Esophagus muscularis mucosa (tissue), 4 donors: ENCODE results near the gene HOXD9. TPM values are rescaled to one million over a fixed set of nuclear protein-coding genes. Genes with fewer than 3 reads are reported as not detected.
A peak's percentile ranks its signal among the peaks of the same experiment; 100 is the strongest.

Experiments
- DNase-seq: peaks from one replicate; pipeline ENCODE4 v3.0.0-alpha.2; 2017; ENCODE audit errors: extremely low spot score
- H3K27ac ChIP-seq, 4 donors: fragments of 200-600 bp; sonication (generic); replicated peaks in 1 of 4; 1 replicate in 3 of 4; 2 replicates in 1 of 4; pipeline ENCODE4 v1.5.1; 2016 to 2019; ENCODE audit warnings: mild to moderate bottlenecking in 1 of 4
- H3K27me3 ChIP-seq, 4 donors: fragments of 200-600 bp; sonication (generic); one replicate each; pipeline versions ENCODE4 v1.5.1 to v1.6.0; 2016 to 2019
- H3K36me3 ChIP-seq, 4 donors: fragments of 200-600 bp; sonication (generic); one replicate each; pipeline ENCODE4 v1.5.1; 2016 to 2019
- H3K4me1 ChIP-seq, 4 donors: fragments of 200-600 bp; sonication (generic); one replicate each; pipeline ENCODE4 v1.5.1; 2016 to 2019
- H3K4me3 ChIP-seq, 4 donors: fragments of 200-600 bp; sonication (generic); 1 replicate in 2 of 4; 2 replicates in 2 of 4; pipeline ENCODE4 v1.5.1; 2016 to 2019; ENCODE audit warnings: mild to moderate bottlenecking in 4 of 4, moderate library complexity in 1 of 4
- H3K9me3 ChIP-seq, 4 donors: fragments of 200-600 bp; sonication (generic); 1 replicate in 3 of 4; 2 replicates in 1 of 4; pipeline ENCODE4 v1.5.1; 2016 to 2019
- EP300 ChIP-seq: sonication (generic); formaldehyde crosslinking; IDR thresholded peaks from one replicate; pipeline ENCODE4 v1.6.1; 2017; ENCODE audit warnings: antibody characterized with exemption
- POLR2A ChIP-seq: fragments of 450-650 bp; IDR thresholded peaks from one replicate; pipeline ENCODE4 v1.6.1; 2017; ENCODE audit warnings: antibody characterized with exemption, moderate library complexity, mild to moderate bottlenecking, low read depth
- POLR2AphosphoS5 ChIP-seq, 2 donors: sonication (generic); formaldehyde crosslinking; IDR thresholded peaks; one replicate each; pipeline ENCODE4 v1.6.1; 2017; ENCODE audit warnings: antibody characterized with exemption in 2 of 2
- WGBS: methylation state at CpG from one replicate; pipeline ENCODE4 v1.1.5; 2018; 5-methylcytosine and 5-hydroxymethylcytosine counted together
- intact Hi-C: fragments of 100-400 bp; cut with DNase I; formaldehyde crosslinking; loops from one replicate; pipeline ENCODE4 v1.15.1; 2023
- total RNA-seq, 4 donors: library from RNA; depleted of rRNA; stranded (reverse); fragments of >200 nt; gene quantifications; one replicate each; pipeline versions ENCODE4 v1.1.0 to v1.2.1, GENCODE V29; 2016
- TF ChIP-seq, protein P1 (sequence below), 3 experiments: fragments of 200-600 bp in 2 of 3; fragments of 450-650 bp in 1 of 3; sonication (generic) in 2 of 3; IDR thresholded peaks; one replicate each; pipeline ENCODE4 v1.5.1; 2017 to 2019; ENCODE audit warnings: antibody characterized with exemption in 3 of 3, mild to moderate bottlenecking in 2 of 3, moderate library complexity in 1 of 3

The HOXD9 gene
- total RNA-seq, 4 donors from 2014 or later: 0.83 to 2.2 (median 0.99) TPM

DNA sequence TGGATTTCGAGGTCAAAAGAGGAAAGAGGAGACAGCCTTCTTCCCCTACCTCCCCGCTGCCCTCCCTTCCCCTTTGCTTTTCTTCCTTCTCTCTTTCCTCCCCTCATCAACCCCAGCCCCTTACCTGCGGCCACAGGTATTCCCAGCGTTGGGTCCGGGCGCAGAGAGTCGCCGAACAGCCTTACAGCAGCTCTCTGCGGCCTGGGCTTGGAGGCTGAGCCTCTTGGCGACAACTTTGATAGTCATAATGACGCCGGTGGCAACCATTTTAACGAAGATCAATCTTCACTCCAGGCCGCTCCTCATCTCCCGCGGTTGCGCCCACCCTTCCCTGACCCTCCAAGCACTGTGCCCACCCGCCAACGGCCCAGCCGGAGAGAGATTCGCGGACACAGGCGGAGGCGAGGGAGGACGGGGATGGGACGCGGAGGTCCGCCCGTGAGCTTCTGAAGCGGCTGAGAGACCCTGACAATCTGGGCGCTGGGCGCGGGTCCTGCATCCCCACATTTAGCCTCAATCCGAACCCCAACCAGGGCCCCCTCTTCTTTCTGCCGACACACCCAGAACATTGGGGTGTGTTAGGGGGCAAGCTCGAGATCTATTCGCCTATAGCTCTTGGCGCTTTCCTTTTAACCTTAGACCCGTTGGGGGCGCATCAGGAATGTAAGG, 37.3 kb upstream of the HOXD9 start:
- Histone ChIP-seq H3K4me1 (peaks cover 24 to 63% (median 57%) of the 10 kb centered on the region in 4 donors), H3K9me3 (peaks cover 0 to 3% (median 0%) of the 10 kb centered on the region in 4 donors), H3K27ac (no peak overlapping the region), H3K4me3 (no peak overlapping the region), H3K27me3 (peaks cover 5 to 100% (median 95%) of the 10 kb centered on the region in 4 donors), H3K36me3 (no peaks in the 10 kb centered on the region)
- intact Hi-C loops: loop anchor here (10.0 kb wide), 1 partner anchor 1750 kb away; the partner anchor contains the start of gene SP9
- TF ChIP-seq POLR2AphosphoS5 (IDR thresholded peaks at IDR 0.05) (no peak), POLR2A (no peak), EP300 (no peak)
- TF ChIP-seq, protein P1, sequence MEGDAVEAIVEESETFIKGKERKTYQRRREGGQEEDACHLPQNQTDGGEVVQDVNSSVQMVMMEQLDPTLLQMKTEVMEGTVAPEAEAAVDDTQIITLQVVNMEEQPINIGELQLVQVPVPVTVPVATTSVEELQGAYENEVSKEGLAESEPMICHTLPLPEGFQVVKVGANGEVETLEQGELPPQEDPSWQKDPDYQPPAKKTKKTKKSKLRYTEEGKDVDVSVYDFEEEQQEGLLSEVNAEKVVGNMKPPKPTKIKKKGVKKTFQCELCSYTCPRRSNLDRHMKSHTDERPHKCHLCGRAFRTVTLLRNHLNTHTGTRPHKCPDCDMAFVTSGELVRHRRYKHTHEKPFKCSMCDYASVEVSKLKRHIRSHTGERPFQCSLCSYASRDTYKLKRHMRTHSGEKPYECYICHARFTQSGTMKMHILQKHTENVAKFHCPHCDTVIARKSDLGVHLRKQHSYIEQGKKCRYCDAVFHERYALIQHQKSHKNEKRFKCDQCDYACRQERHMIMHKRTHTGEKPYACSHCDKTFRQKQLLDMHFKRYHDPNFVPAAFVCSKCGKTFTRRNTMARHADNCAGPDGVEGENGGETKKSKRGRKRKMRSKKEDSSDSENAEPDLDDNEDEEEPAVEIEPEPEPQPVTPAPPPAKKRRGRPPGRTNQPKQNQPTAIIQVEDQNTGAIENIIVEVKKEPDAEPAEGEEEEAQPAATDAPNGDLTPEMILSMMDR (IDR thresholded peaks at IDR 0.05): no peak
- no peak for DNase-seq
- 5% methylated on average over 29 of the region's 40 CpGs for WGBS

DNA sequence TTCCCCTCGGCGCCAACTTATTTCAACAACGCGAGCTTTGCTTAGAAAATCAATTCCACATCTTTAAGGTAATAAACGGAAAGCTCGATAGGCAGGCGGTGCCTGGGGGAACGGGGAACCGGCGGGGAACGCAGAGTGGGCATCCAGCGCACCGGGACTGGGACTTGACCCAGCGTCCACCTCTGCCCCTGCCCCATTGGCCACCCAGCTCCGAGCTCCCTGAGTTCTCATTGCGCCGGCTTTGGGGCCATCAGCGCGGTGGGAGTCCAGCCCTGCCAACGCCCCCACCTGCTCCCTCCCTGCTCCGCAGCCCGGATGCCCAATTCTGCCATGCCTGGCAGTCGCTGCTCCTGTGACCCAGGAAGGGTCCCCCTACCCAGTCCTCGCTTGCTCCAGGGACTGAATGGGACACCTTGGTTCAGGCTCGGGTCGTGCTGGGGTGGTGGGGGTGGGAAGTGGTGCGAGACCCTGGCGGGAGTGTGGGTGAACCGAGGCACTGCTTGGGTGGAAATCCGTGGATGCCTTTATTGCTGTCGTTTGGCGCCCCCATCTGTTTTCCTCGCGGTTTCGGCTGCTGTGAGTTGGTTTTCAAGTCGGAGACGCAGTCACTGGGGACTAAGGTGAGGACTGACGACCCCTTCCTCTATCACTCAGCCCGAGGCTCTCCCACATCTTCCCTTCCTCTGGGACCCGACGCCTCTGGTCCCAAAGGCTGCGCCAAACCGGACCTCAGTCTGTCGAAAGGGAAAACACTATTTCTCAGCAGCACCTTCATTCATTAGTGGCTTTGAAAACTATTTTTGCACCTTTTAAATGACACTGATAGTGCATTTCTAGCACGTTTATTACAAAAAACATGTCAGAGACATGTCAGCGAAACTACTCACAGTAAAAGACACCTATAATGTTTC, 36.4 kb upstream of the HOXD9 start:
- Histone ChIP-seq H3K27me3 (peaks cover 5 to 100% (median 91%) of the 10 kb centered on the region in 4 donors), H3K4me1 (peaks cover 20 to 57% (median 48%) of the 10 kb centered on the region in 4 donors)
- WGBS: 5% methylated on average over 34 of the region's 46 CpGs

DNA sequence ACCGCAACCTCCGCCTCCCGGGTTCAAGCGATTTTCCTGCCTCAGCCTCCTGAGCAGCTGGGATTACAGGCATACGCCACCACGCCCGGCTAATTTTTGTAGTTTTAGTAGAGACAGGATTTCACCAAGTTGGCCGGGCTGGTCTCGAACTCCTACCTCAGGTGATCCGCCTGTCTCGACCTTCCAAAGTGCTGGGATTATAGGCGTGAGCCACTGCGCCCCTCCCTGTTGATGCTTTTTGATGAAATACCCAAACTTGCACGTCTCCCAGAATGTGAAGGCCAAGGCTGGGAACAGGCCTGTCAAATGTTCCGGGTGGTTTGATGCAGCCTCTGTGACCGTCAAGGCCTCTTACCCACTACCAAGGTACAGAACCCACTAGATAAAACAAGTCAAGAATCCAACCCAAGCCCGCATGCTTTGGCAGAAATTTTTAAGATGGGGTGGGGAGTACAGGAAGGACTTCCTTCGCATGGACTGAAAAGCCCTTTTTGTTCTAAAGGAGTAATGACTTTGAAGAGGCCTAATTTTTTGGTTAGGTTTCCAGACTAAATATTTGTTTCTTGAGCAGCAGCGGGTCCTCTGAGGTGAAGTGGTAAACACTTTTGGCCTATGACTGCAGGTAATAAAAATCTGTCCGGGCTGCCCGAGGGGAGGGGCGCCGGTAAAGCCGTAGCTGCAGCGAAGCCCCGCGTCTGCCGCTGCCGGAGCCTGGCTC, 35.0 kb upstream of the HOXD9 start:
- intact Hi-C loops: loop anchor here (10.0 kb wide), 1 partner anchor 1753 kb away; the partner anchor contains the start of gene SP9
- H3K4me3 ChIP-seq: peak overlapping the region in 3 of 4 donors; percentile 32 to 52 (median 37)
- no peak for DNase-seq
- TF ChIP-seq EP300 (no peak), POLR2A (no peak), POLR2AphosphoS5 (IDR thresholded peaks at IDR 0.05) (no peak)
- TF ChIP-seq, protein P1 (IDR thresholded peaks at IDR 0.05): no peak
- H3K27me3 ChIP-seq: peaks cover 5 to 100% (median 90%) of the 10 kb centered on the region in 4 donors
- no peaks in the 10 kb centered on the region for H3K36me3 ChIP-seq
- H3K9me3 ChIP-seq: no peaks in the 10 kb centered on the region
- peaks cover 20 to 54% (median 52%) of the 10 kb centered on the region in 4 donors for H3K4me1 ChIP-seq
- no peak overlapping the region for H3K27ac ChIP-seq
- WGBS: 34% methylated on average over 28 of the region's 29 CpGs

More for the DNA sequence above, 36.4 kb upstream of the HOXD9 start:
- H3K9me3 ChIP-seq: peaks cover 0 to 3% (median 0%) of the 10 kb centered on the region in 4 donors
- intact Hi-C loops: loop anchor here (10.0 kb wide), 1 partner anchor 1751 kb away; the partner anchor contains the start of gene SP9
- TF ChIP-seq POLR2A (no peak), POLR2AphosphoS5 (IDR thresholded peaks at IDR 0.05) (no peak), EP300 (no peak)
- TF ChIP-seq, protein P1 (IDR thresholded peaks at IDR 0.05): peak in 2 of 3 experiments; percentile 18 to 32
- no peak overlapping the region for H3K4me3 ChIP-seq
- H3K36me3 ChIP-seq: no peaks in the 10 kb centered on the region
- DNase-seq: no peak
- H3K27ac ChIP-seq: no peak overlapping the region

DNA sequence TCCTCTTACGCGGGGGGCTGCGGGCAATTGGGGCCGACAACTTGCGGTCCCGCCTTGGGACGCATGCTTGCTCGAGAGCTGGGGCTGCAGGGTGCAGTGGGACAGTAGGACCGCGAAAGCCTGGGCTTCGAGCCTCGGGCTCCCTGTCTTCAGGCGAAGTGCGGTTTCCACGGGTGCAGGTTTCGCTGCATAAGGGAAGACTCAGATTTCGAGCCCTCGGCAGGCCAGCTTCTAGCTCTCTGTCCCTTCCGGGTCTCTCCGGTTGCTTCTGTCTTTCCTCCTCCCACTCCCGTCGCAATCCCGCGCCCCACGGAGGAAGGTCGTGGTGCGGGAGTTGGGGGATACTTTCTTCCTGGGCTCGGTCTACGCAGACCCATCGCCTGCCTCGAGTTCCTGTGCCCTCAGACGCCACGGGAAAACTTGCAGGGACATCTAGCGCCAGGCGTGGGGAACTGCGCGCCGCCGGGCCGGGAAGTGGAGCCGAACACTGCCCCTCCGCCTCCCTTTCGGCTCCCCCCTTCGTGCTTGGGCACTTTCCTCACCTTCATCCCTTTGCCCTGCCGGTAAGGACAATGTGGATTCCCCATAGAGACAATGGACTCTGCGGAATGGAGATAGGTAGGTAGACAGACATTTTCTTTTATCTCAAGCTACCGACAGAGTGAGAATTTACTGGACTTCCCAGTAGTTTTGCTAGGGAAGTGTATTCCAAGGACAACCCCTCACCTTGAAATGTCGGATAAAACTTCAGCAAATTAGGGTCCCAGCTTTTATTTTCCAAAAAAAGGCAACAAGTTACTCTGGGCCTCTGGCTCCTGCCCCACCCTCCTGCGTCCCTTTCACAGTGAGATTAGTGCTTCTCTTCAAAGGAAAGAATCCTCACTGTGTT, 34.2 kb upstream of the HOXD9 start:
- TF ChIP-seq, protein P1 (IDR thresholded peaks at IDR 0.05): peak; percentile 56 to 84 (median 60)
- TF ChIP-seq EP300: no peak
- no peak for TF ChIP-seq POLR2A
- TF ChIP-seq POLR2AphosphoS5 (IDR thresholded peaks at IDR 0.05): peak in 1 of 2 donors; percentile 15
- intact Hi-C loops: loop anchor here (10.0 kb wide), 1 partner anchor 1753 kb away; the partner anchor contains the start of gene SP9
- no peaks in the 10 kb centered on the region for H3K36me3 ChIP-seq
- peaks cover 19 to 55% (median 53%) of the 10 kb centered on the region in 4 donors for H3K4me1 ChIP-seq
- no peaks in the 10 kb centered on the region for H3K9me3 ChIP-seq
- H3K27me3 ChIP-seq: peaks cover 8 to 100% (median 89%) of the 10 kb centered on the region in 4 donors
- DNase-seq: no peak
- H3K4me3 ChIP-seq: peak overlapping the region; percentile 24 to 52 (median 34)
- 5% methylated on average over 28 of the region's 49 CpGs for WGBS
- no peak overlapping the region for H3K27ac ChIP-seq
